Stimulated activated CD8-positive, alpha-beta memory T cell treated with anti-CD3 and anti-CD28 coated beads, Interleukin-2, amount 100 ng/mL, for 48 hours (primary cell): ENCODE data around the gene RBX1.
A peak's percentile ranks its signal among the peaks of the same experiment; 100 is the strongest.

Source experiments
- DNase-seq, 2 donors: peaks; one replicate each; pipeline ENCODE4 v3.0.0-alpha.2; 2020; ENCODE audit warnings: low read depth in 2 of 2

Gene RBX1

GRCh38 chr22:41022470-41023298 lies 71.5 kb downstream of the RBX1 start:
- peak; percentile 60 to 75 for DNase-seq
